Cardiac muscle cell (in vitro differentiated cells and primary cell): Measurements from ENCODE around the gene FGF14. TPM values are rescaled to one million over a fixed set of nuclear protein-coding genes. Genes with fewer than 3 reads are reported as not detected.

Experiments used
- DNase-seq, 2 donors: peaks; one replicate each; pipeline versions ENCODE4 v3.0.0 to v3.0.0-alpha.2; 2010 to 2017; ENCODE audit warnings: low read depth in 1 of 2, low spot score in 1 of 2
- H3K27ac ChIP-seq: fragments of 200-600 bp; sonication (generic); 2 replicates; pipeline ENCODE4 v1.5.1; 2016
- H3K27me3 ChIP-seq: fragments of 200-600 bp; sonication (generic); 2 replicates; pipeline ENCODE4 v1.6.0; 2016; ENCODE audit warnings: control low read depth
- H3K36me3 ChIP-seq: fragments of 200-600 bp; sonication (generic); 2 replicates; pipeline ENCODE4 v1.5.1; 2016; ENCODE audit warnings: control low read depth
- H3K4me1 ChIP-seq: fragments of 200-600 bp; sonication (generic); 2 replicates; pipeline ENCODE4 v1.8.1; 2017; ENCODE audit warnings: low read depth, mild to moderate bottlenecking, mixed run types
- H3K4me3 ChIP-seq: fragments of 200-600 bp; sonication (generic); 2 replicates; pipeline ENCODE4 v1.5.1; 2016; ENCODE audit warnings: mild to moderate bottlenecking
- H3K9me3 ChIP-seq: fragments of 200-600 bp; sonication (generic); 2 replicates; pipeline ENCODE4 v1.5.1; 2017; ENCODE audit warnings: low read depth, mild to moderate bottlenecking, control low read depth
- polyA plus RNA-seq: library from polyadenylated mRNA; unstranded; fragments of >200 nt; fragmentation: Nextera tagmentation; extraction: Ambion mirVana; gene quantifications from 2 replicates; pipeline ENCODE4 v1.2.1, GENCODE V29; 2016
- total RNA-seq: library from RNA; depleted of rRNA; stranded (reverse); fragments of >200 nt; gene quantifications from 2 replicates; pipeline ENCODE4 v1.2.3, GENCODE V29; 2016
- TF ChIP-seq, protein P1 (sequence below): IDR thresholded peaks from 2 replicates; pipeline ENCODE4 v1.5.1; 2012; ENCODE audit warnings: low read depth, mild to moderate bottlenecking, low read length

The FGF14 gene
- total and polyA plus RNA-seq, 2 experiments from 2014 or later: not detected

DNA sequence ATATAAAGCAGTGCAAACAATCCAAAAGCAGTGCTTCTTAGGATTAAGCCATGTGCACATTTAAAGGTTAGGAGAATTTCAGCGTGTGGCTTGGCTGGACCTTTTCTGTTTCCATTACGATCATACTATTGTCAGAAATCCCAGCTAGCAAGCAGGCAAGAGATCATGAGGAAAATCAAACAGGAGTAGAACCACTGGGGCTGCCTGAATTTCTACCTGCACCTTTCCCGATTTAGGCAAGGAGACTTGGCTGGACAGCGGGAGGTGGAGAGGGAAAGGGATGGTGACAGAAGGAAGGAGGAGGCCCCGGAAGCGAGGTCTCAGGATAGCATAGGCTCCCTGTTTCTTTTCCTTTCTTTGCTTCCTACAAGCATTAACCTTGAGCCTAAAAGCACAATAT lies 102.5 kb downstream of the FGF14 start:
- H3K4me3 ChIP-seq: no peak overlapping the region
- no peak overlapping the region for H3K27ac ChIP-seq
- no peaks in the 10 kb centered on the region for H3K36me3 ChIP-seq
- no peaks in the 10 kb centered on the region for H3K9me3 ChIP-seq
- H3K4me1 ChIP-seq: no peaks in the 10 kb centered on the region
- TF ChIP-seq, protein P1, sequence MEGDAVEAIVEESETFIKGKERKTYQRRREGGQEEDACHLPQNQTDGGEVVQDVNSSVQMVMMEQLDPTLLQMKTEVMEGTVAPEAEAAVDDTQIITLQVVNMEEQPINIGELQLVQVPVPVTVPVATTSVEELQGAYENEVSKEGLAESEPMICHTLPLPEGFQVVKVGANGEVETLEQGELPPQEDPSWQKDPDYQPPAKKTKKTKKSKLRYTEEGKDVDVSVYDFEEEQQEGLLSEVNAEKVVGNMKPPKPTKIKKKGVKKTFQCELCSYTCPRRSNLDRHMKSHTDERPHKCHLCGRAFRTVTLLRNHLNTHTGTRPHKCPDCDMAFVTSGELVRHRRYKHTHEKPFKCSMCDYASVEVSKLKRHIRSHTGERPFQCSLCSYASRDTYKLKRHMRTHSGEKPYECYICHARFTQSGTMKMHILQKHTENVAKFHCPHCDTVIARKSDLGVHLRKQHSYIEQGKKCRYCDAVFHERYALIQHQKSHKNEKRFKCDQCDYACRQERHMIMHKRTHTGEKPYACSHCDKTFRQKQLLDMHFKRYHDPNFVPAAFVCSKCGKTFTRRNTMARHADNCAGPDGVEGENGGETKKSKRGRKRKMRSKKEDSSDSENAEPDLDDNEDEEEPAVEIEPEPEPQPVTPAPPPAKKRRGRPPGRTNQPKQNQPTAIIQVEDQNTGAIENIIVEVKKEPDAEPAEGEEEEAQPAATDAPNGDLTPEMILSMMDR: no peak
- no peaks in the 10 kb centered on the region for H3K27me3 ChIP-seq
- no peak for DNase-seq

DNA sequence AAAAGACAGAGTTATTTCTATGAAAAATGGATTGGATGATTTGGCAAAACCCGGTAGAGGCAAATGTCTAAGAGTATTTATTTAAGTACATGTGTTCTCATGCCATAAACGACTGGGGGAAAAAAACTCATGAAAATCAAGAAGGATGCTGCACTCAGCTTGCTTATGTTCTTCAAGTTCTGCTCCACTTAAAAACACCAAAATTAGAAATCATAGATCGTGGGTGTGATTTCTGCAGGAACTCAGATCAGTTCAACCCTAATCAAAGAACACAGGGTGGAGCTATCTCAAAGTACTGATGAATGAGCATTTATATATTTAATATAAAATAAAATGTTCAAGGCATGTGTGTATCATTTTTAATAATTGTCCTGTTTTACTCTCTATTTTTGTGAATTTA lies 103.8 kb downstream of the FGF14 start:
- Histone ChIP-seq H3K27me3 (no peaks in the 10 kb centered on the region), H3K36me3 (no peaks in the 10 kb centered on the region), H3K4me1 (no peaks in the 10 kb centered on the region), H3K9me3 (no peaks in the 10 kb centered on the region), H3K4me3 (no peak overlapping the region), H3K27ac (no peak overlapping the region)
- DNase-seq: no peak
- TF ChIP-seq, protein P1: no peak

- Histone ChIP-seq H3K4me3 (no peak overlapping the region), H3K36me3 (no peaks in the 10 kb centered on the region), H3K27ac (no peak overlapping the region), H3K4me1 (no peaks in the 10 kb centered on the region), H3K27me3 (no peaks in the 10 kb centered on the region), H3K9me3 (no peaks in the 10 kb centered on the region)
- TF ChIP-seq, protein P1: no peak
- DNase-seq: peak in 1 of 2 donors; percentile 39
Measured at GRCh38 chr13:102295316-102296048, 106.4 kb downstream of the FGF14 start.

GRCh38 chr13:102294407-102295018 lies 107.3 kb downstream of the FGF14 start:
- Histone ChIP-seq H3K4me3 (no peak overlapping the region), H3K36me3 (no peaks in the 10 kb centered on the region), H3K27ac (no peak overlapping the region), H3K9me3 (no peaks in the 10 kb centered on the region), H3K27me3 (no peaks in the 10 kb centered on the region), H3K4me1 (no peaks in the 10 kb centered on the region)
- DNase-seq: no peak
- TF ChIP-seq, protein P1: no peak

DNA sequence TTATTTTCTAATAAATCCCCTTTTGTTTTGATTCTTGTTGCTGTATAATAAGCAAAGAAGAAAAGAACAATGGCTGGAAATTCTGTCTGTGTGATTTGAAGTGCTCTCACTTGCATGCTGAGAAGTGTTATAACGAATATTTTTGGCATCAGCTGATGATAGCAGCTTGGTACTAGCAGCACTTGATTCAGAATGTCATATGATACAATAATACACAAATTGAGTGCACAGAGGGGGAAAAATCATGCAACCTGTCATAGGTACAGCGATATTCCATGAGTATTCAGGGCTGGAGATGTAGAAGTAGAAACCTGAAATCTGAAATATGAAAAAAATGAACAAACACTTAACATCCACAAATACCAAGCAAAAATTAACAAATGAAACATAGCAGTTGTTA lies 108.1 kb downstream of the FGF14 start:
- H3K27ac ChIP-seq: no peak overlapping the region
- H3K27me3 ChIP-seq: no peaks in the 10 kb centered on the region
- TF ChIP-seq, protein P1: no peak
- no peak overlapping the region for H3K4me3 ChIP-seq
- H3K36me3 ChIP-seq: no peaks in the 10 kb centered on the region
- H3K9me3 ChIP-seq: no peaks in the 10 kb centered on the region
- no peaks in the 10 kb centered on the region for H3K4me1 ChIP-seq
- no peak for DNase-seq
